Uterus (tissue), 2 donors: ENCODE data around the gene SSX5.
"Not testable (repeated sequence)": the region's sequence is repeated elsewhere in the genome, so short reads cannot be mapped to it uniquely, and the experiment has no call there.

Experiments used
- POLR2A ChIP-seq, 2 donors: fragments of 450-650 bp; IDR thresholded peaks; one replicate each; pipeline ENCODE4 v1.6.1; 2016; ENCODE audit warnings: antibody characterized with exemption in 2 of 2, mild to moderate bottlenecking in 1 of 2, moderate library complexity in 1 of 2
- TF ChIP-seq, protein P1 (sequence below), 4 experiments: fragments of 200-600 bp in 2 of 4; fragments of 450-650 bp in 2 of 4; sonication (generic) in 2 of 4; IDR thresholded peaks; one replicate each; pipeline ENCODE4 v1.5.1; 2016 to 2019; ENCODE audit warnings: antibody characterized with exemption in 4 of 4, mild to moderate bottlenecking in 2 of 4, moderate library complexity in 1 of 4

GRCh38 chrX:48139076-48139475, 57.5 kb downstream of the SSX5 start:
- TF ChIP-seq POLR2A (IDR thresholded peaks at IDR 0.05) = not testable (repeated sequence)
- TF ChIP-seq, protein P1, sequence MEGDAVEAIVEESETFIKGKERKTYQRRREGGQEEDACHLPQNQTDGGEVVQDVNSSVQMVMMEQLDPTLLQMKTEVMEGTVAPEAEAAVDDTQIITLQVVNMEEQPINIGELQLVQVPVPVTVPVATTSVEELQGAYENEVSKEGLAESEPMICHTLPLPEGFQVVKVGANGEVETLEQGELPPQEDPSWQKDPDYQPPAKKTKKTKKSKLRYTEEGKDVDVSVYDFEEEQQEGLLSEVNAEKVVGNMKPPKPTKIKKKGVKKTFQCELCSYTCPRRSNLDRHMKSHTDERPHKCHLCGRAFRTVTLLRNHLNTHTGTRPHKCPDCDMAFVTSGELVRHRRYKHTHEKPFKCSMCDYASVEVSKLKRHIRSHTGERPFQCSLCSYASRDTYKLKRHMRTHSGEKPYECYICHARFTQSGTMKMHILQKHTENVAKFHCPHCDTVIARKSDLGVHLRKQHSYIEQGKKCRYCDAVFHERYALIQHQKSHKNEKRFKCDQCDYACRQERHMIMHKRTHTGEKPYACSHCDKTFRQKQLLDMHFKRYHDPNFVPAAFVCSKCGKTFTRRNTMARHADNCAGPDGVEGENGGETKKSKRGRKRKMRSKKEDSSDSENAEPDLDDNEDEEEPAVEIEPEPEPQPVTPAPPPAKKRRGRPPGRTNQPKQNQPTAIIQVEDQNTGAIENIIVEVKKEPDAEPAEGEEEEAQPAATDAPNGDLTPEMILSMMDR (IDR thresholded peaks at IDR 0.05) = not testable (repeated sequence)
